ENCODE results near the gene KLHL22. TPM values are rescaled to one million over a fixed set of nuclear protein-coding genes. Genes with fewer than 3 reads are reported as not detected.
"Not testable (repeated sequence)": the region's sequence is repeated elsewhere in the genome, so short reads cannot be mapped to it uniquely, and the experiment has no call there.

KLHL22 gene
- polyA plus RNA-seq = 1 to 10 TPM; 5.7 to 6.3 TPM

GRCh38 chr22:20494978-20495860, at the start of gene KLHL22:
Gene KLHL22 (minus strand): TSS chr22:20495795. CDS start chr22:20489211, 6,584 bp downstream.
- no peaks in the 10 kb centered on the region for H3K36me3 ChIP-seq (ENCODE audit: control insufficient read depth in 2 of 2, insufficient read depth in 2 of 2, low read length in 1 of 2)
- peaks cover 0 to 3% of the 10 kb centered on the region in 2 donors for H3K4me1 ChIP-seq (ENCODE audit: control insufficient read depth in 2 of 2, insufficient read depth in 2 of 2, low read length in 1 of 2)
- no peaks in the 10 kb centered on the region for H3K27me3 ChIP-seq (ENCODE audit: control insufficient read depth in 1 of 2, insufficient read depth in 2 of 2, low read length in 2 of 2)
- peak within 1 kb of the TSS; percentile 70 to 75 for H3K4me3 ChIP-seq (ENCODE audit: low read depth in 1 of 2, low read length in 2 of 2)
- no peaks in the 10 kb centered on the region for H3K9me3 ChIP-seq (ENCODE audit: control insufficient read depth in 2 of 2, insufficient read depth in 1 of 2, low read depth in 1 of 2, low read length in 1 of 2)
- H3K27ac ChIP-seq (ENCODE audit: low read depth in 2 of 2, low read length in 1 of 2) = peak within 1 kb of the TSS; percentile 84 to 96
- 1 to 2% methylated on average over 46 to 108 of the region's 108 CpGs for WGBS, 2 donors

GRCh38 chr22:20545318-20545634, 49.7 kb upstream of the KLHL22 start:
- H3K4me1 ChIP-seq (ENCODE audit: control insufficient read depth in 2 of 2, insufficient read depth in 2 of 2, low read length in 1 of 2); H3K27me3 ChIP-seq (ENCODE audit: control insufficient read depth in 1 of 2, insufficient read depth in 2 of 2, low read length in 2 of 2); H3K9me3 ChIP-seq (ENCODE audit: control insufficient read depth in 2 of 2, insufficient read depth in 1 of 2, low read depth in 1 of 2, low read length in 1 of 2); H3K36me3 ChIP-seq (ENCODE audit: control insufficient read depth in 2 of 2, insufficient read depth in 2 of 2, low read length in 1 of 2); H3K4me3 ChIP-seq (ENCODE audit: low read depth in 1 of 2, low read length in 2 of 2); H3K27ac ChIP-seq (ENCODE audit: low read depth in 2 of 2, low read length in 1 of 2): not testable (repeated sequence)
- WGBS, 2 donors = 93 to 95% methylated on average over 3 of the region's 3 CpGs

- H3K27me3 ChIP-seq (ENCODE audit: control insufficient read depth in 1 of 2, insufficient read depth in 2 of 2, low read length in 2 of 2) = no peaks in the 10 kb centered on the region
- H3K27ac ChIP-seq (ENCODE audit: low read depth in 2 of 2, low read length in 1 of 2) = no peak overlapping the region
- no peaks in the 10 kb centered on the region for H3K9me3 ChIP-seq (ENCODE audit: control insufficient read depth in 2 of 2, insufficient read depth in 1 of 2, low read depth in 1 of 2, low read length in 1 of 2)
- H3K4me3 ChIP-seq (ENCODE audit: low read depth in 1 of 2, low read length in 2 of 2) = no peak overlapping the region
- no peaks in the 10 kb centered on the region for H3K4me1 ChIP-seq (ENCODE audit: control insufficient read depth in 2 of 2, insufficient read depth in 2 of 2, low read length in 1 of 2)
- H3K36me3 ChIP-seq (ENCODE audit: control insufficient read depth in 2 of 2, insufficient read depth in 2 of 2, low read length in 1 of 2) = peaks cover 0 to 2% of the 10 kb centered on the region in 2 donors
These were observed 47.1 kb upstream of the KLHL22 start for GRCh38 chr22:20542736-20543135.

GRCh38 chr22:20542055-20542454, 46.5 kb upstream of the KLHL22 start:
- H3K27ac ChIP-seq (ENCODE audit: low read depth in 2 of 2, low read length in 1 of 2) = no peak overlapping the region
- H3K4me3 ChIP-seq (ENCODE audit: low read depth in 1 of 2, low read length in 2 of 2) = no peak overlapping the region
- H3K4me1 ChIP-seq (ENCODE audit: control insufficient read depth in 2 of 2, insufficient read depth in 2 of 2, low read length in 1 of 2) = no peaks in the 10 kb centered on the region
- no peaks in the 10 kb centered on the region for H3K27me3 ChIP-seq (ENCODE audit: control insufficient read depth in 1 of 2, insufficient read depth in 2 of 2, low read length in 2 of 2)
- 96 to 98% methylated on average over 3 of the region's 3 CpGs for WGBS, 2 donors
- H3K36me3 ChIP-seq (ENCODE audit: control insufficient read depth in 2 of 2, insufficient read depth in 2 of 2, low read length in 1 of 2) = peaks cover 2% of the 10 kb centered on the region in 2 donors
- no peaks in the 10 kb centered on the region for H3K9me3 ChIP-seq (ENCODE audit: control insufficient read depth in 2 of 2, insufficient read depth in 1 of 2, low read depth in 1 of 2, low read length in 1 of 2)

- not testable (repeated sequence) for H3K9me3 ChIP-seq (ENCODE audit: control insufficient read depth in 2 of 2, insufficient read depth in 1 of 2, low read depth in 1 of 2, low read length in 1 of 2); H3K4me3 ChIP-seq (ENCODE audit: low read depth in 1 of 2, low read length in 2 of 2); H3K27me3 ChIP-seq (ENCODE audit: control insufficient read depth in 1 of 2, insufficient read depth in 2 of 2, low read length in 2 of 2); H3K4me1 ChIP-seq (ENCODE audit: control insufficient read depth in 2 of 2, insufficient read depth in 2 of 2, low read length in 1 of 2); H3K27ac ChIP-seq (ENCODE audit: low read depth in 2 of 2, low read length in 1 of 2)
- H3K36me3 ChIP-seq (ENCODE audit: control insufficient read depth in 2 of 2, insufficient read depth in 2 of 2, low read length in 1 of 2) = peaks cover 0 to 13% of the 10 kb centered on the region in 2 donors
- WGBS, 2 donors = 96 to 97% methylated on average over 8 of the region's 8 CpGs
These were observed 43.3 kb upstream of the KLHL22 start for GRCh38 chr22:20538875-20539274.

- Histone ChIP-seq H3K27me3 (ENCODE audit: control insufficient read depth in 1 of 2, insufficient read depth in 2 of 2, low read length in 2 of 2) (no peaks in the 10 kb centered on the region), H3K4me1 (ENCODE audit: control insufficient read depth in 2 of 2, insufficient read depth in 2 of 2, low read length in 1 of 2) (peaks cover 2 to 16% of the 10 kb centered on the region in 2 donors), H3K36me3 (ENCODE audit: control insufficient read depth in 2 of 2, insufficient read depth in 2 of 2, low read length in 1 of 2) (peaks cover 0 to 18% of the 10 kb centered on the region in 2 donors), H3K27ac (ENCODE audit: low read depth in 2 of 2, low read length in 1 of 2) (no peak overlapping the region), H3K9me3 (ENCODE audit: control insufficient read depth in 2 of 2, insufficient read depth in 1 of 2, low read depth in 1 of 2, low read length in 1 of 2) (no peaks in the 10 kb centered on the region), H3K4me3 (ENCODE audit: low read depth in 1 of 2, low read length in 2 of 2) (no peak overlapping the region)
- 94 to 96% methylated on average over 7 of the region's 7 CpGs for WGBS, 2 donors
These were observed 42.4 kb upstream of the KLHL22 start for GRCh38 chr22:20537983-20538382.

GRCh38 chr22:20537325-20537756, 41.7 kb upstream of the KLHL22 start:
- no peak overlapping the region for H3K27ac ChIP-seq (ENCODE audit: low read depth in 2 of 2, low read length in 1 of 2)

GRCh38 chr22:20536590-20537324, 41.2 kb upstream of the KLHL22 start:
- no peaks in the 10 kb centered on the region for H3K27me3 ChIP-seq (ENCODE audit: control insufficient read depth in 1 of 2, insufficient read depth in 2 of 2, low read length in 2 of 2)
- H3K4me3 ChIP-seq (ENCODE audit: low read depth in 1 of 2, low read length in 2 of 2) = no peak overlapping the region
- no peaks in the 10 kb centered on the region for H3K9me3 ChIP-seq (ENCODE audit: control insufficient read depth in 2 of 2, insufficient read depth in 1 of 2, low read depth in 1 of 2, low read length in 1 of 2)
- H3K4me1 ChIP-seq (ENCODE audit: control insufficient read depth in 2 of 2, insufficient read depth in 2 of 2, low read length in 1 of 2) = peaks cover 8 to 28% of the 10 kb centered on the region in 2 donors
- WGBS, 2 donors = 81 to 85% methylated on average over 12 of the region's 12 CpGs
- H3K36me3 ChIP-seq (ENCODE audit: control insufficient read depth in 2 of 2, insufficient read depth in 2 of 2, low read length in 1 of 2) = peaks cover 0 to 19% of the 10 kb centered on the region in 2 donors
- H3K27ac ChIP-seq (ENCODE audit: low read depth in 2 of 2, low read length in 1 of 2) = no peak overlapping the region

More at GRCh38 chr22:20537325-20537756, 41.7 kb upstream of the KLHL22 start:
- no peaks in the 10 kb centered on the region for H3K27me3 ChIP-seq (ENCODE audit: control insufficient read depth in 1 of 2, insufficient read depth in 2 of 2, low read length in 2 of 2)
- WGBS, 2 donors = 97 to 98% methylated on average over 3 of the region's 3 CpGs
- no peak overlapping the region for H3K4me3 ChIP-seq (ENCODE audit: low read depth in 1 of 2, low read length in 2 of 2)
- peaks cover 2 to 22% of the 10 kb centered on the region in 2 donors for H3K4me1 ChIP-seq (ENCODE audit: control insufficient read depth in 2 of 2, insufficient read depth in 2 of 2, low read length in 1 of 2)
- no peaks in the 10 kb centered on the region for H3K9me3 ChIP-seq (ENCODE audit: control insufficient read depth in 2 of 2, insufficient read depth in 1 of 2, low read depth in 1 of 2, low read length in 1 of 2)
- peaks cover 0 to 19% of the 10 kb centered on the region in 2 donors for H3K36me3 ChIP-seq (ENCODE audit: control insufficient read depth in 2 of 2, insufficient read depth in 2 of 2, low read length in 1 of 2)

- H3K4me1 ChIP-seq (ENCODE audit: control insufficient read depth in 2 of 2, insufficient read depth in 2 of 2, low read length in 1 of 2) = peaks cover 16 to 42% of the 10 kb centered on the region in 2 donors
- no peaks in the 10 kb centered on the region for H3K27me3 ChIP-seq (ENCODE audit: control insufficient read depth in 1 of 2, insufficient read depth in 2 of 2, low read length in 2 of 2)
- H3K4me3 ChIP-seq (ENCODE audit: low read depth in 1 of 2, low read length in 2 of 2) = no peak overlapping the region
- WGBS, 2 donors = 44 to 46% methylated on average over 3 of the region's 3 CpGs
- H3K9me3 ChIP-seq (ENCODE audit: control insufficient read depth in 2 of 2, insufficient read depth in 1 of 2, low read depth in 1 of 2, low read length in 1 of 2) = no peaks in the 10 kb centered on the region
- peaks cover 0 to 20% of the 10 kb centered on the region in 2 donors for H3K36me3 ChIP-seq (ENCODE audit: control insufficient read depth in 2 of 2, insufficient read depth in 2 of 2, low read length in 1 of 2)
- H3K27ac ChIP-seq (ENCODE audit: low read depth in 2 of 2, low read length in 1 of 2) = peak overlapping the region in 1 of 2 donors; percentile 43
These were observed 38.3 kb upstream of the KLHL22 start for GRCh38 chr22:20533879-20534265.
